ENCODE measurements around the gene HINFP.

DNA sequence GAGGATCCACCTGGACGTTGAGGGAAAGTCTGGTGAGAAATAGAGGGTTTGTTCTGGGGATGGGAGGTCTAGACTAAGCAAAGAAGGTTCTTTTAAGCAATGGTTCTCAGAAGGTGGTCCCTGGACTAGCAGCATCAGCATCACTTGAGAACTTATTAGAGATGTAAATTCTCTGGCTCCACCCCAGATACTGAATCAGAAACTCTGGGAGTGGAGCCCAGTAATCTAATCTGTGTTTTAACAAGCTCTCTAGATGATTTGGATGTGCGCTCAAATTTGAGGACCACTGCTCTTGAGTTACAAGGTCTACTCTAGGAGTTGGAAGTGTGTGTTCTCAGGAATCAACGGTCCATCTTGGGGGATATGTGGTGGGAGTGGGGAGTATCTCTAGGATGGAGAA lies 24.2 kb downstream of the HINFP start:
- TF ChIP-seq, protein P1, sequence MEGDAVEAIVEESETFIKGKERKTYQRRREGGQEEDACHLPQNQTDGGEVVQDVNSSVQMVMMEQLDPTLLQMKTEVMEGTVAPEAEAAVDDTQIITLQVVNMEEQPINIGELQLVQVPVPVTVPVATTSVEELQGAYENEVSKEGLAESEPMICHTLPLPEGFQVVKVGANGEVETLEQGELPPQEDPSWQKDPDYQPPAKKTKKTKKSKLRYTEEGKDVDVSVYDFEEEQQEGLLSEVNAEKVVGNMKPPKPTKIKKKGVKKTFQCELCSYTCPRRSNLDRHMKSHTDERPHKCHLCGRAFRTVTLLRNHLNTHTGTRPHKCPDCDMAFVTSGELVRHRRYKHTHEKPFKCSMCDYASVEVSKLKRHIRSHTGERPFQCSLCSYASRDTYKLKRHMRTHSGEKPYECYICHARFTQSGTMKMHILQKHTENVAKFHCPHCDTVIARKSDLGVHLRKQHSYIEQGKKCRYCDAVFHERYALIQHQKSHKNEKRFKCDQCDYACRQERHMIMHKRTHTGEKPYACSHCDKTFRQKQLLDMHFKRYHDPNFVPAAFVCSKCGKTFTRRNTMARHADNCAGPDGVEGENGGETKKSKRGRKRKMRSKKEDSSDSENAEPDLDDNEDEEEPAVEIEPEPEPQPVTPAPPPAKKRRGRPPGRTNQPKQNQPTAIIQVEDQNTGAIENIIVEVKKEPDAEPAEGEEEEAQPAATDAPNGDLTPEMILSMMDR (IDR thresholded peaks at IDR 0.05), result no peak
- no peak for TF ChIP-seq POLR2A (IDR thresholded peaks at IDR 0.05)

Measured in tibial nerve (tissue), 3 donors.